ENCODE results near the gene BMAL2.

GRCh38 chr12:27304856-27305255, 27.8 kb upstream of the BMAL2 start:
- TF ChIP-seq POLR2A (IDR thresholded peaks at IDR 0.05), result no peak
- TF ChIP-seq, protein P1, sequence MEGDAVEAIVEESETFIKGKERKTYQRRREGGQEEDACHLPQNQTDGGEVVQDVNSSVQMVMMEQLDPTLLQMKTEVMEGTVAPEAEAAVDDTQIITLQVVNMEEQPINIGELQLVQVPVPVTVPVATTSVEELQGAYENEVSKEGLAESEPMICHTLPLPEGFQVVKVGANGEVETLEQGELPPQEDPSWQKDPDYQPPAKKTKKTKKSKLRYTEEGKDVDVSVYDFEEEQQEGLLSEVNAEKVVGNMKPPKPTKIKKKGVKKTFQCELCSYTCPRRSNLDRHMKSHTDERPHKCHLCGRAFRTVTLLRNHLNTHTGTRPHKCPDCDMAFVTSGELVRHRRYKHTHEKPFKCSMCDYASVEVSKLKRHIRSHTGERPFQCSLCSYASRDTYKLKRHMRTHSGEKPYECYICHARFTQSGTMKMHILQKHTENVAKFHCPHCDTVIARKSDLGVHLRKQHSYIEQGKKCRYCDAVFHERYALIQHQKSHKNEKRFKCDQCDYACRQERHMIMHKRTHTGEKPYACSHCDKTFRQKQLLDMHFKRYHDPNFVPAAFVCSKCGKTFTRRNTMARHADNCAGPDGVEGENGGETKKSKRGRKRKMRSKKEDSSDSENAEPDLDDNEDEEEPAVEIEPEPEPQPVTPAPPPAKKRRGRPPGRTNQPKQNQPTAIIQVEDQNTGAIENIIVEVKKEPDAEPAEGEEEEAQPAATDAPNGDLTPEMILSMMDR (IDR thresholded peaks at IDR 0.05), result no peak
